WTC11 (cell line): Measurements from ENCODE around the gene CRYBB2. TPM values are rescaled to one million over a fixed set of nuclear protein-coding genes. Genes with fewer than 3 reads are reported as not detected.
"Not testable (repeated sequence)": the region's sequence is repeated elsewhere in the genome, so short reads cannot be mapped to it uniquely, and the experiment has no call there.

Source experiments
- ATAC-seq: fragments of 200-7000 bp; cut with Tn5 transposase; 2 replicates; pipeline ENCODE4 v1.10.0; 2021; ENCODE audit warnings: mild to moderate bottlenecking, moderate library complexity
- CTCF ChIA-PET: fragments of 300-600 bp; sonication (Branson Sonifier 250); formaldehyde crosslinking; loops from one replicate; lab custom pipeline; 2021; ENCODE audit warnings: antibody characterized with exemption; lab: Charles Lee
- POLR2A ChIA-PET: fragments of 350-600 bp; sonication (Branson Sonifier 250); formaldehyde crosslinking; loops from one replicate; lab custom pipeline; 2021; ENCODE audit warnings: antibody characterized with exemption; lab: Charles Lee
- DNase-seq: peaks from one replicate; pipeline ENCODE4 v3.0.0; 2021; ENCODE audit warnings: low spot score
- H3K27ac Mint-ChIP-seq: 2 replicates; pipeline ENCODE4 v1.8.0; 2021; ENCODE audit warnings: mixed read lengths
- H3K27me3 Mint-ChIP-seq: 2 replicates; pipeline ENCODE4 v1.8.0; 2021; ENCODE audit warnings: low read depth, mild to moderate bottlenecking, moderate library complexity, mixed read lengths
- H3K36me3 Mint-ChIP-seq: 2 replicates; pipeline ENCODE4 v1.8.0; 2021; ENCODE audit warnings: mixed read lengths
- H3K4me1 Mint-ChIP-seq: 2 replicates; pipeline ENCODE4 v1.8.0; 2022; ENCODE audit warnings: mixed read lengths
- H3K4me3 Mint-ChIP-seq: 2 replicates; pipeline ENCODE4 v1.8.0; 2021; ENCODE audit warnings: mild to moderate bottlenecking, moderate library complexity, mixed read lengths
- H3K9me3 Mint-ChIP-seq: 2 replicates; pipeline ENCODE4 v1.8.0; 2021; ENCODE audit warnings: mixed read lengths
- ATF3 ChIP-seq: sonication (generic); formaldehyde crosslinking; conservative IDR thresholded peaks from 2 replicates; pipeline ENCODE4 v1.8.1; 2022; ENCODE audit warnings: mild to moderate bottlenecking, missing genetic modification reagents
- CBFB ChIP-seq: sonication (generic); formaldehyde crosslinking; IDR thresholded peaks from 2 replicates; pipeline ENCODE4 v1.8.1; 2022; ENCODE audit warnings: mild to moderate bottlenecking, low read depth, missing genetic modification reagents
- CREM ChIP-seq: sonication (generic); formaldehyde crosslinking; IDR thresholded peaks from 2 replicates; pipeline ENCODE4 v1.8.1; 2022; ENCODE audit warnings: mild to moderate bottlenecking, missing genetic modification reagents, moderate library complexity
- CTCF ChIP-seq: fragments of 200-600 bp; IDR thresholded peaks from 2 replicates; pipeline ENCODE4 v1.8.0; 2022; ENCODE audit warnings: antibody characterized with exemption
- EMX1 ChIP-seq: fragments of 250-450 bp; sonication (Bioruptor Pico); IDR thresholded peaks from 2 replicates; pipeline ENCODE4 v1.8.0; 2021; ENCODE audit warnings: mild to moderate bottlenecking
- JAZF1 ChIP-seq: fragments of 250-450 bp; sonication (Bioruptor Pico); IDR thresholded peaks from 2 replicates; pipeline ENCODE4 v1.9.0; 2021; ENCODE audit warnings: moderate library complexity, mild to moderate bottlenecking, inconsistent platforms
- NFYB ChIP-seq: sonication (generic); formaldehyde crosslinking; conservative IDR thresholded peaks from 2 replicates; pipeline ENCODE4 v1.8.0; 2022; ENCODE audit warnings: low read depth, missing genetic modification reagents
- SMAD4 ChIP-seq: sonication (generic); formaldehyde crosslinking; IDR thresholded peaks from 2 replicates; pipeline ENCODE4 v1.8.0; 2022; ENCODE audit warnings: mild to moderate bottlenecking, missing genetic modification reagents
- SOX15 ChIP-seq: fragments of 250-450 bp; sonication (Bioruptor Pico); IDR thresholded peaks from 2 replicates; pipeline ENCODE4 v1.9.0; 2021; ENCODE audit warnings: mild to moderate bottlenecking
- SP1 ChIP-seq: sonication (generic); formaldehyde crosslinking; conservative IDR thresholded peaks from 2 replicates; pipeline ENCODE4 v1.8.1; 2022; ENCODE audit warnings: missing genetic modification reagents
- ZNF671 ChIP-seq: fragments of 250-450 bp; sonication (Bioruptor Pico); IDR thresholded peaks from 2 replicates; pipeline ENCODE4 v1.8.0; 2021; ENCODE audit warnings: mild to moderate bottlenecking
- total RNA-seq: library from RNA; stranded (reverse); gene quantifications from 3 replicates; pipeline ENCODE4 v1.2.3, GENCODE V29; 2021
- TF ChIP-seq, protein P1 (sequence below): sonication (generic); formaldehyde crosslinking; IDR thresholded peaks from 2 replicates; pipeline ENCODE4 v1.8.0; 2022; ENCODE audit warnings: mild to moderate bottlenecking, missing genetic modification reagents
- TF ChIP-seq, protein P2 (sequence below): sonication (generic); formaldehyde crosslinking; IDR thresholded peaks from 2 replicates; pipeline ENCODE4 v1.8.1; 2023; ENCODE audit warnings: mild to moderate bottlenecking, missing genetic modification reagents, moderate library complexity
- TF ChIP-seq, protein P3 (sequence below): fragments of 250-450 bp; sonication (Bioruptor Pico); IDR thresholded peaks from 2 replicates; pipeline ENCODE4 v1.9.0; 2021; ENCODE audit warnings: mild to moderate bottlenecking, borderline replicate concordance

Gene CRYBB2
- total RNA-seq, 1 experiment from 2014 or later: 0.28 TPM

DNA sequence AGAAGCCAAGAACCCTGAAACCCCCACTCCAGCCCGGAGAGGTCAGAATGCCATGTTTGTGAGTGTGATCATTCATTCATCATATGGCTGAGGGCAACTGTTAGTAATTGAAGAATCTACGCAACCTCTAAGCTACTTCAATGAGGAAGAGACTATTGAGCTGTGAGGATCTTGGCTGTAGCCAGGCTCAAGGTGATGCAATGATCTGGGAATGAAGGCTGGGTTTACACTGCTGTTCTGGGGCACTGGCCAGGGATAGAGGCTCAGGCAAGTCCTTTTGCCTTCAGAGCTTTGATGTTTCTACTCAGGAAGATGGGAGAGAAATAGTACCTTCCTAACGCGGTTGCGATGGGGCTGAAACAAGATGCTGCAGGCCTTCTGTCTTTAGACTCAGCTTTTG is 12.9 kb downstream of the CRYBB2 start:
- H3K27ac Mint-ChIP-seq: no peak overlapping the region
- no peak overlapping the region for H3K4me3 Mint-ChIP-seq
- H3K36me3 Mint-ChIP-seq: no peaks in the 10 kb centered on the region
- no peaks in the 10 kb centered on the region; the same call in 1 of the 2 replicates for H3K4me1 Mint-ChIP-seq
- no peak for ATAC-seq
- peaks cover 4% of the 10 kb centered on the region; the same call in 1 of the 2 replicates for H3K9me3 Mint-ChIP-seq
- no peak for DNase-seq
- TF ChIP-seq, protein P1, sequence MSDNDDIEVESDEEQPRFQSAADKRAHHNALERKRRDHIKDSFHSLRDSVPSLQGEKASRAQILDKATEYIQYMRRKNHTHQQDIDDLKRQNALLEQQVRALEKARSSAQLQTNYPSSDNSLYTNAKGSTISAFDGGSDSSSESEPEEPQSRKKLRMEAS (CRISPR knock-in tag): no peak
- TF ChIP-seq SOX15 (CRISPR knock-in tag) (no peak), CBFB (no peak)
- TF ChIP-seq, all 79 proteins: peak for 0
- CTCF ChIA-PET: interaction anchor here (1.4 to 2.5 kb wide), 2 partner anchors 30 to 541 kb away, joined by 6 to 7 read pairs; no protein-coding TSS in a partner anchor
- POLR2A ChIA-PET: interaction anchor here (0.7 kb wide), 2 partner anchors 37 to 42 kb away, joined by 3 to 5 read pairs; no protein-coding TSS in a partner anchor
- peaks cover under 1% of the 10 kb centered on the region; the same call in 1 of the 2 replicates for H3K27me3 Mint-ChIP-seq

GRCh38 chr22:25233706-25234105 is 14.3 kb downstream of the CRYBB2 start:
- H3K27ac Mint-ChIP-seq, H3K27me3 Mint-ChIP-seq, H3K4me1 Mint-ChIP-seq, ATAC-seq, H3K9me3 Mint-ChIP-seq, DNase-seq, H3K4me3 Mint-ChIP-seq, POLR2A ChIA-PET, H3K36me3 Mint-ChIP-seq: not testable (repeated sequence)
- CTCF ChIA-PET: interaction anchor here (2.2 kb wide), 1 partner anchor 100 kb away, joined by 4 read pairs; no protein-coding TSS in a partner anchor

- no peaks in the 10 kb centered on the region for H3K36me3 Mint-ChIP-seq
- DNase-seq: peak; percentile 93
- H3K27ac Mint-ChIP-seq: no peak overlapping the region
- peaks cover 2% of the 10 kb centered on the region; the same call in 1 of the 2 replicates for H3K27me3 Mint-ChIP-seq
- H3K4me3 Mint-ChIP-seq: no peak overlapping the region
- no peaks in the 10 kb centered on the region; the same call in 1 of the 2 replicates for H3K4me1 Mint-ChIP-seq
- ChIA-PET POLR2A (no interaction called here), CTCF (interaction anchor here (0.6 to 2.3 kb wide), 9 partner anchors 11 to 537 kb away, joined by 3 to 19 read pairs (median 3); no protein-coding TSS in a partner anchor)
- no peak for TF ChIP-seq SMAD4 (CRISPR knock-in tag)
- TF ChIP-seq NFYB (CRISPR knock-in tag): peak; percentile 96
- TF ChIP-seq CREM (CRISPR knock-in tag): no peak
- TF ChIP-seq, protein P2, sequence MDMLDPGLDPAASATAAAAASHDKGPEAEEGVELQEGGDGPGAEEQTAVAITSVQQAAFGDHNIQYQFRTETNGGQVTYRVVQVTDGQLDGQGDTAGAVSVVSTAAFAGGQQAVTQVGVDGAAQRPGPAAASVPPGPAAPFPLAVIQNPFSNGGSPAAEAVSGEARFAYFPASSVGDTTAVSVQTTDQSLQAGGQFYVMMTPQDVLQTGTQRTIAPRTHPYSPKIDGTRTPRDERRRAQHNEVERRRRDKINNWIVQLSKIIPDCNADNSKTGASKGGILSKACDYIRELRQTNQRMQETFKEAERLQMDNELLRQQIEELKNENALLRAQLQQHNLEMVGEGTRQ: no peak
- TF ChIP-seq, protein P3, sequence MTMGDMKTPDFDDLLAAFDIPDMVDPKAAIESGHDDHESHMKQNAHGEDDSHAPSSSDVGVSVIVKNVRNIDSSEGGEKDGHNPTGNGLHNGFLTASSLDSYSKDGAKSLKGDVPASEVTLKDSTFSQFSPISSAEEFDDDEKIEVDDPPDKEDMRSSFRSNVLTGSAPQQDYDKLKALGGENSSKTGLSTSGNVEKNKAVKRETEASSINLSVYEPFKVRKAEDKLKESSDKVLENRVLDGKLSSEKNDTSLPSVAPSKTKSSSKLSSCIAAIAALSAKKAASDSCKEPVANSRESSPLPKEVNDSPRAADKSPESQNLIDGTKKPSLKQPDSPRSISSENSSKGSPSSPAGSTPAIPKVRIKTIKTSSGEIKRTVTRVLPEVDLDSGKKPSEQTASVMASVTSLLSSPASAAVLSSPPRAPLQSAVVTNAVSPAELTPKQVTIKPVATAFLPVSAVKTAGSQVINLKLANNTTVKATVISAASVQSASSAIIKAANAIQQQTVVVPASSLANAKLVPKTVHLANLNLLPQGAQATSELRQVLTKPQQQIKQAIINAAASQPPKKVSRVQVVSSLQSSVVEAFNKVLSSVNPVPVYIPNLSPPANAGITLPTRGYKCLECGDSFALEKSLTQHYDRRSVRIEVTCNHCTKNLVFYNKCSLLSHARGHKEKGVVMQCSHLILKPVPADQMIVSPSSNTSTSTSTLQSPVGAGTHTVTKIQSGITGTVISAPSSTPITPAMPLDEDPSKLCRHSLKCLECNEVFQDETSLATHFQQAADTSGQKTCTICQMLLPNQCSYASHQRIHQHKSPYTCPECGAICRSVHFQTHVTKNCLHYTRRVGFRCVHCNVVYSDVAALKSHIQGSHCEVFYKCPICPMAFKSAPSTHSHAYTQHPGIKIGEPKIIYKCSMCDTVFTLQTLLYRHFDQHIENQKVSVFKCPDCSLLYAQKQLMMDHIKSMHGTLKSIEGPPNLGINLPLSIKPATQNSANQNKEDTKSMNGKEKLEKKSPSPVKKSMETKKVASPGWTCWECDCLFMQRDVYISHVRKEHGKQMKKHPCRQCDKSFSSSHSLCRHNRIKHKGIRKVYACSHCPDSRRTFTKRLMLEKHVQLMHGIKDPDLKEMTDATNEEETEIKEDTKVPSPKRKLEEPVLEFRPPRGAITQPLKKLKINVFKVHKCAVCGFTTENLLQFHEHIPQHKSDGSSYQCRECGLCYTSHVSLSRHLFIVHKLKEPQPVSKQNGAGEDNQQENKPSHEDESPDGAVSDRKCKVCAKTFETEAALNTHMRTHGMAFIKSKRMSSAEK (CRISPR knock-in tag): peak; percentile 73; the same call in 1 of the 2 replicates
- TF ChIP-seq JAZF1 (CRISPR knock-in tag): no peak
- TF ChIP-seq EMX1: no peak
- peak; percentile 93 for TF ChIP-seq SP1 (CRISPR knock-in tag)
- TF ChIP-seq ATF3: no peak
- TF ChIP-seq CTCF: peak; percentile 69
- TF ChIP-seq ZNF671 (CRISPR knock-in tag): no peak
- peak; percentile 98 for ATAC-seq
- H3K9me3 Mint-ChIP-seq: peaks cover 4% of the 10 kb centered on the region; the same call in 1 of the 2 replicates
These were observed 16.3 kb downstream of the CRYBB2 start for GRCh38 chr22:25235547-25236290.
